ENCODE measurements around the gene LPIN1. TPM values are rescaled to one million over a fixed set of nuclear protein-coding genes. Genes with fewer than 3 reads are reported as not detected.
"Not testable (repeated sequence)": the region's sequence is repeated elsewhere in the genome, so short reads cannot be mapped to it uniquely, and the experiment has no call there.

Gene LPIN1
- polyA plus RNA-seq, 1 experiment, result 20.8 TPM

GRCh38 chr2:11813951-11814350 lies 67.5 kb downstream of the LPIN1 start:
- Histone ChIP-seq H3K27me3 (ENCODE audit: control insufficient read depth, insufficient read depth, low read length) (no peaks in the 10 kb centered on the region), H3K4me3 (ENCODE audit: low read depth, low read length) (no peak overlapping the region), H3K36me3 (ENCODE audit: control insufficient read depth, insufficient read depth, low read length) (peaks cover 10% of the 10 kb centered on the region)
- ChIA-PET POLR2A (no interaction called here), CTCF (interaction anchor here (0.6 to 1.0 kb wide), 2 partner anchors 8 to 1879 kb away, joined by 3 read pairs; no protein-coding TSS in a partner anchor)
- DNase-seq (ENCODE audit: low read depth), result no peak
- TF ChIP-seq, protein P1, sequence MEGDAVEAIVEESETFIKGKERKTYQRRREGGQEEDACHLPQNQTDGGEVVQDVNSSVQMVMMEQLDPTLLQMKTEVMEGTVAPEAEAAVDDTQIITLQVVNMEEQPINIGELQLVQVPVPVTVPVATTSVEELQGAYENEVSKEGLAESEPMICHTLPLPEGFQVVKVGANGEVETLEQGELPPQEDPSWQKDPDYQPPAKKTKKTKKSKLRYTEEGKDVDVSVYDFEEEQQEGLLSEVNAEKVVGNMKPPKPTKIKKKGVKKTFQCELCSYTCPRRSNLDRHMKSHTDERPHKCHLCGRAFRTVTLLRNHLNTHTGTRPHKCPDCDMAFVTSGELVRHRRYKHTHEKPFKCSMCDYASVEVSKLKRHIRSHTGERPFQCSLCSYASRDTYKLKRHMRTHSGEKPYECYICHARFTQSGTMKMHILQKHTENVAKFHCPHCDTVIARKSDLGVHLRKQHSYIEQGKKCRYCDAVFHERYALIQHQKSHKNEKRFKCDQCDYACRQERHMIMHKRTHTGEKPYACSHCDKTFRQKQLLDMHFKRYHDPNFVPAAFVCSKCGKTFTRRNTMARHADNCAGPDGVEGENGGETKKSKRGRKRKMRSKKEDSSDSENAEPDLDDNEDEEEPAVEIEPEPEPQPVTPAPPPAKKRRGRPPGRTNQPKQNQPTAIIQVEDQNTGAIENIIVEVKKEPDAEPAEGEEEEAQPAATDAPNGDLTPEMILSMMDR (IDR thresholded peaks at IDR 0.05; ENCODE audit: insufficient read depth, low read depth, low read length), result no peak

DNA sequence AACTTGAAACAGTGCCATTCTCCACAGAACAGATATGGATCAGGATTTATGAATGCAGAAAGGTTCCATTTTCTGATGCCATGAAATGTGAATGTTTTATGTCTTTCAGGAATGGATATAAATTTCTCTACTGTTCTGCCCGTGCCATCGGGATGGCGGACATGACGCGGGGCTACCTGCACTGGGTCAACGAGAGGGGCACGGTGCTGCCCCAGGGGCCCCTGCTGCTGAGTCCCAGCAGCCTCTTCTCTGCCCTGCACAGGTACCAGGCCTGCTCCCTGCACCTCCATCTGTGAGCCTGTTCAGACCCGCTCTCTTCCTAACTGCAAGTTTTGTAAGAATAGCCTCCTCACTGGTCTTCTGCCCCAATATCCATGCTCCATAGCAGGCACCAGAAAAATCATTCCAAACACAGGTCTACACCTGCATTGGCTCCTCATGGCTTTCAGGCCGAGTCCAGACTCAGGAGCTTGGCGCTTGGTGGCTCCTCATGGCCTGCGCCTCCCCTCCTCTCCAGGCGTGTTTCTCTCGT lies 68.6 kb downstream of the LPIN1 start:
- H3K36me3 ChIP-seq (ENCODE audit: control insufficient read depth, insufficient read depth, low read length), result peaks cover 12% of the 10 kb centered on the region
- POLR2A ChIA-PET, result no interaction called here
- no peak for DNase-seq (ENCODE audit: low read depth)
- CTCF ChIA-PET, result no interaction called here
- no peak overlapping the region for H3K4me3 ChIP-seq (ENCODE audit: low read depth, low read length)
- TF ChIP-seq, protein P1 (IDR thresholded peaks at IDR 0.05; ENCODE audit: insufficient read depth, low read depth, low read length), result no peak
- no peaks in the 10 kb centered on the region for H3K27me3 ChIP-seq (ENCODE audit: control insufficient read depth, insufficient read depth, low read length)

DNA sequence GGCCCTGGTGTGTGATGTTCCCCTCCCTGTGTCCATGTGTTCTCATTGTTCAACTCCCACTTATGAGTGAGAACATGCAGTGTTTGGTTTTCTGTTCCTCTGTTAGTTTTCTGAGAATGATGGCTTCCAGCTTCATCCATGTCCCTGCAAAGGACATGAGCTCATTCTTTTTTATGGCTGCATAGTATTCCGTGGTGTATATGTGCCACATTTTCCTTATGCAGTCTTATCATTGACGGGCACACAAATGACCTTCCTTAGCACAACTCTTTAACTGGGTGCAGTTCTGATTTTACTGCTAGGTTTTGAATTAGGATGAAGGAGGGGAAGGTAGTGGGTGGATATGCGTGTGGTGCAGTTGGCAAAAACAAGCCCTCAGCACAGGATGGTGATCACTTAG lies 70.5 kb downstream of the LPIN1 start:
- CTCF ChIA-PET; DNase-seq (ENCODE audit: low read depth); H3K36me3 ChIP-seq (ENCODE audit: control insufficient read depth, insufficient read depth, low read length); H3K4me3 ChIP-seq (ENCODE audit: low read depth, low read length); POLR2A ChIA-PET; H3K27me3 ChIP-seq (ENCODE audit: control insufficient read depth, insufficient read depth, low read length): not testable (repeated sequence)

GRCh38 chr2:11819235-11819729 lies 72.8 kb downstream of the LPIN1 start:
- CTCF ChIA-PET, result interaction anchor here (1.3 kb wide), 1 partner anchor 11 kb away, joined by 3 read pairs; no protein-coding TSS in a partner anchor
- Histone ChIP-seq H3K36me3 (ENCODE audit: control insufficient read depth, insufficient read depth, low read length) (peaks cover 6% of the 10 kb centered on the region), H3K4me3 (ENCODE audit: low read depth, low read length) (no peak overlapping the region), H3K27me3 (ENCODE audit: control insufficient read depth, insufficient read depth, low read length) (no peaks in the 10 kb centered on the region)
- POLR2A ChIA-PET, result no interaction called here
- TF ChIP-seq, protein P1 (IDR thresholded peaks at IDR 0.05; ENCODE audit: insufficient read depth, low read depth, low read length), result no peak
- no peak for DNase-seq (ENCODE audit: low read depth)

GRCh38 chr2:11820650-11821049 lies 74.2 kb downstream of the LPIN1 start:
- no peak for DNase-seq (ENCODE audit: low read depth)
- Histone ChIP-seq H3K36me3 (ENCODE audit: control insufficient read depth, insufficient read depth, low read length) (peaks cover 8% of the 10 kb centered on the region; the same call in 1 of the 2 replicates), H3K4me3 (ENCODE audit: low read depth, low read length) (no peak overlapping the region), H3K27me3 (ENCODE audit: control insufficient read depth, insufficient read depth, low read length) (no peaks in the 10 kb centered on the region)
- ChIA-PET CTCF (no interaction called here), POLR2A (no interaction called here)
- TF ChIP-seq, protein P1 (IDR thresholded peaks at IDR 0.05; ENCODE audit: insufficient read depth, low read depth, low read length), result no peak

- Histone ChIP-seq H3K27me3 (ENCODE audit: control insufficient read depth, insufficient read depth, low read length) (no peaks in the 10 kb centered on the region), H3K36me3 (ENCODE audit: control insufficient read depth, insufficient read depth, low read length) (peaks cover 8% of the 10 kb centered on the region; the same call in 1 of the 2 replicates), H3K4me3 (ENCODE audit: low read depth, low read length) (no peak overlapping the region)
- POLR2A ChIA-PET, result no interaction called here
- CTCF ChIA-PET, result interaction anchor here (1.2 kb wide), 1 partner anchor 8 kb away, joined by 3 read pairs; no protein-coding TSS in a partner anchor
- TF ChIP-seq, protein P1 (IDR thresholded peaks at IDR 0.05; ENCODE audit: insufficient read depth, low read depth, low read length), result no peak
- no peak for DNase-seq (ENCODE audit: low read depth)
Measured at GRCh38 chr2:11821705-11822104, 75.3 kb downstream of the LPIN1 start.

GRCh38 chr2:11822359-11822745 lies 75.9 kb downstream of the LPIN1 start:
- DNase-seq (ENCODE audit: low read depth); H3K36me3 ChIP-seq (ENCODE audit: control insufficient read depth, insufficient read depth, low read length); H3K27me3 ChIP-seq (ENCODE audit: control insufficient read depth, insufficient read depth, low read length); POLR2A ChIA-PET; H3K4me3 ChIP-seq (ENCODE audit: low read depth, low read length): not testable (repeated sequence)
- CTCF ChIA-PET, result interaction anchor here (0.8 to 1.2 kb wide), 2 partner anchors 8 to 735 kb away, joined by 3 read pairs; no protein-coding TSS in a partner anchor

Measured in BJ (cell line).